HepG2 (cell line): ENCODE results near the gene DLEC1. TPM values are rescaled to one million over a fixed set of nuclear protein-coding genes. Genes with fewer than 3 reads are reported as not detected.

Experiments used
- ATAC-seq: fragments of 200-7000 bp; cut with Tn5 transposase; 3 replicates; pipeline ENCODE4 v1.9.1; 2020; ENCODE audit warnings: mild to moderate bottlenecking, moderate library complexity
- BruUV-seq: library from RNA; stranded (reverse); fragments of 400-500 nt; replicated peaks from 2 replicates; lab custom pipeline; 2021; lab: Mats Ljungman, UMichigan
- CTCF ChIA-PET: fragments of 300-600 bp; formaldehyde crosslinking; extraction: SDS; loops from one replicate; lab custom pipeline; 2021; ENCODE audit warnings: low total read pairs, inconsistent platforms, low intra/inter-chr PET ratio; lab: Yijun Ruan, JAX
- POLR2A ChIA-PET: fragments of 350-600 bp; sonication (Branson Sonifier 250); formaldehyde crosslinking; loops from one replicate; lab custom pipeline; 2020; ENCODE audit warnings: antibody characterized with exemption, inconsistent platforms; lab: Yijun Ruan, JAX
- DNase-seq: peaks from one replicate; pipeline ENCODE4 v3.0.0-alpha.2; 2015; ENCODE audit warnings: low spot score
- FAIRE-seq: peaks from 3 replicates; lab custom pipeline; 2011; peaks lifted over from hg19 to GRCh38; lab: Jason Lieb, UNC
- H2AFZ ChIP-seq: one replicate; pipeline ENCODE4 v1.6.1; 2011; ENCODE audit warnings: low read length, inconsistent platforms
- H3K27ac ChIP-seq: fragments of 300-600 bp; 3 replicates; pipeline ENCODE4 v1.8.0; 2011; ENCODE audit warnings: mixed run types, mild to moderate bottlenecking, mixed read lengths, low read length, inconsistent platforms; ENCODE audit not compliant: insufficient read depth; ENCODE audit errors: extremely low read length
- H3K27me3 ChIP-seq, 2 experiments: fragments of 200-600 bp in 1 of 2; 2 replicates in 1 of 2; 3 replicates in 1 of 2; pipeline versions ENCODE4 v1.6.0 to v1.8.0; 2011; ENCODE audit warnings: low read length in 2 of 2, mild to moderate bottlenecking in 2 of 2, moderate library complexity in 2 of 2, inconsistent platforms in 1 of 2; ENCODE audit not compliant: insufficient read depth in 2 of 2, control insufficient read depth in 1 of 2
- H3K36me3 ChIP-seq, 2 experiments: fragments of 200-600 bp in 1 of 2; replicated peaks in 1 of 2; 2 replicates in 1 of 2; 3 replicates in 1 of 2; pipeline versions ENCODE4 v1.5.1 to v1.8.0; 2011; ENCODE audit warnings: low read length in 2 of 2, inconsistent platforms in 1 of 2; ENCODE audit not compliant: insufficient read depth in 2 of 2, control insufficient read depth in 1 of 2
- H3K4me1 ChIP-seq: 2 replicates; pipeline ENCODE4 v1.5.1; 2012; ENCODE audit warnings: low read length, inconsistent platforms; ENCODE audit not compliant: insufficient read depth
- H3K4me2 ChIP-seq: 2 replicates; pipeline ENCODE4 v1.6.0; 2011; ENCODE audit warnings: low read depth, low read length, inconsistent platforms
- H3K4me3 ChIP-seq, 3 experiments: fragments of 200-600 bp in 1 of 3; sonication (generic), shearing (Covaris generic) in 1 of 3; replicated peaks in 1 of 3; 2 replicates each; pipeline ENCODE4 v1.5.1; 2011 to 2016; ENCODE audit warnings: low read length in 3 of 3, inconsistent platforms in 2 of 3, low read depth in 2 of 3, mild to moderate bottlenecking in 2 of 3, control low read depth in 1 of 3, mixed read lengths in 1 of 3; ENCODE audit not compliant: insufficient read depth in 1 of 3
- H3K79me2 ChIP-seq: one replicate; pipeline ENCODE4 v1.6.1; 2011; ENCODE audit warnings: low read length, inconsistent platforms; ENCODE audit not compliant: insufficient read depth
- H3K9ac ChIP-seq: 2 replicates; pipeline ENCODE4 v1.6.0; 2011; ENCODE audit warnings: mild to moderate bottlenecking, low read depth, low read length, inconsistent platforms; ENCODE audit not compliant: insufficient read depth
- H3K9me3 ChIP-seq: 2 replicates; pipeline ENCODE4 v1.5.1; 2012; ENCODE audit warnings: mild to moderate bottlenecking, low read length
- H4K20me1 ChIP-seq: 2 replicates; pipeline ENCODE4 v1.6.0; 2011; ENCODE audit warnings: inconsistent platforms, mild to moderate bottlenecking, low read length, moderate library complexity; ENCODE audit not compliant: insufficient read depth
- AKAP8 ChIP-seq: sonication (generic); formaldehyde crosslinking; IDR thresholded peaks from 2 replicates; pipeline ENCODE4 v1.5.1; 2020; ENCODE audit warnings: mild to moderate bottlenecking, missing genetic modification reagents
- CBX1 ChIP-seq: IDR thresholded peaks from one replicate; pipeline ENCODE4 v1.6.1; 2016; ENCODE audit warnings: antibody characterized with exemption, low read depth
- CREB3 ChIP-seq: sonication (generic); formaldehyde crosslinking; IDR thresholded peaks from 2 replicates; pipeline ENCODE4 v1.5.0; 2020; ENCODE audit warnings: missing genetic modification reagents
- DNMT3B ChIP-seq: conservative IDR thresholded peaks from 2 replicates; pipeline ENCODE4 v1.6.1; 2016; ENCODE audit warnings: missing biosample characterization, control low read depth
- HMG20A ChIP-seq: IDR thresholded peaks from 2 replicates; pipeline ENCODE4 v1.6.1; 2016; ENCODE audit warnings: borderline replicate concordance
- KDM5B ChIP-seq: sonication (generic); formaldehyde crosslinking; IDR thresholded peaks from 2 replicates; pipeline ENCODE4 v1.4.0; 2020; ENCODE audit warnings: missing genetic modification reagents, mild to moderate bottlenecking, borderline replicate concordance
- MEIS2 ChIP-seq: sonication (generic); formaldehyde crosslinking; IDR thresholded peaks from 2 replicates; pipeline ENCODE4 v1.9.0; 2021; ENCODE audit warnings: mild to moderate bottlenecking, missing genetic modification reagents
- PBX2 ChIP-seq: IDR thresholded peaks from 2 replicates; pipeline ENCODE4 v1.6.1; 2016; ENCODE audit warnings: control low read depth
- PHF21A ChIP-seq: sonication (generic); formaldehyde crosslinking; IDR thresholded peaks from 2 replicates; pipeline ENCODE4 v1.5.0; 2020; ENCODE audit warnings: mild to moderate bottlenecking, missing genetic modification reagents
- PLRG1 ChIP-seq: fragments of 450-650 bp; conservative IDR thresholded peaks from 2 replicates; pipeline ENCODE4 v1.6.1; 2016
- POLR2G ChIP-seq: fragments of 200-400 bp; formaldehyde crosslinking; IDR thresholded peaks from 2 replicates; pipeline ENCODE4 v1.6.1; 2018; ENCODE audit warnings: mild to moderate bottlenecking, low read depth, low read length, moderate library complexity
- RERE ChIP-seq: IDR thresholded peaks from 2 replicates; pipeline ENCODE4 v1.6.1; 2016; ENCODE audit warnings: low read depth, missing genetic modification reagents, missing compliant biosample characterization
- SIX4 ChIP-seq: sonication (generic); formaldehyde crosslinking; IDR thresholded peaks from 2 replicates; pipeline ENCODE4 v1.4.0; 2020; ENCODE audit warnings: missing genetic modification reagents
- TMF1 ChIP-seq: sonication (generic); formaldehyde crosslinking; IDR thresholded peaks from 2 replicates; pipeline ENCODE4 v1.8.1; 2022; ENCODE audit warnings: low read depth, missing genetic modification reagents
- ZFX ChIP-seq: sonication (generic); formaldehyde crosslinking; IDR thresholded peaks from 2 replicates; pipeline ENCODE4 v1.4.0; 2020; ENCODE audit warnings: mild to moderate bottlenecking, low read depth, missing genetic modification reagents, moderate library complexity
- ZNF329 ChIP-seq: sonication (generic); formaldehyde crosslinking; IDR thresholded peaks from 2 replicates; pipeline ENCODE4 v1.9.0; 2021; ENCODE audit warnings: low read depth, mild to moderate bottlenecking, missing genetic modification reagents
- ZNF547 ChIP-seq: sonication (generic); formaldehyde crosslinking; IDR thresholded peaks from 2 replicates; pipeline ENCODE4 v1.5.1; 2020; ENCODE audit warnings: mild to moderate bottlenecking, missing genetic modification reagents
- ZNF780A ChIP-seq: sonication (generic); formaldehyde crosslinking; IDR thresholded peaks from 2 replicates; pipeline ENCODE4 v1.8.0; 2022; ENCODE audit warnings: mild to moderate bottlenecking, missing genetic modification reagents, moderate library complexity
- ZSCAN30 ChIP-seq: sonication (generic); formaldehyde crosslinking; IDR thresholded peaks from 2 replicates; pipeline ENCODE4 v1.5.0; 2020; ENCODE audit warnings: mild to moderate bottlenecking, missing genetic modification reagents
- WGBS: methylation state at CpG from one replicate; pipeline ENCODE4 v1.1.6; 2017; ENCODE audit warnings: low lambda C conversion rate; 5-methylcytosine and 5-hydroxymethylcytosine counted together
- in situ Hi-C: cut with HindIII; loops from 2 replicates; pipeline ENCODE4 v1.10.0; 2017; ENCODE audit warnings: low pct_unique_long_range_greater_than_20kb; ENCODE audit not compliant: extremely low pct_ligation_motif_present
- intact Hi-C: fragments of 100-400 bp; cut with micrococcal nuclease; formaldehyde crosslinking; loops from one replicate; pipeline ENCODE4 v1.10.0; 2022; ENCODE audit not compliant: unreplicated experiment
- polyA plus RNA-seq, 8 experiments: library from polyadenylated mRNA; depleted of rRNA in 3 of 8; stranded (reverse) in 7 of 8; unstranded in 1 of 8; fragments of >200 nt; fragmentation: Illumina TruSeq in 4 of 8; extraction: Trizol in 4 of 8; gene quantifications; 2 replicates each; pipeline versions ENCODE4 v1.2.1 to v1.2.3, GENCODE V29; 2011 to 2016; ENCODE audit warnings: low read depth in 4 of 8, missing spikeins in 1 of 8, mixed read lengths in 1 of 8; ENCODE audit not compliant: insufficient read depth in 1 of 8
- total RNA-seq, 5 experiments: library from RNA; depleted of rRNA; stranded (reverse); fragments of >200 nt; fragmentation: Illumina TruSeq; extraction: Trizol; gene quantifications; 2 replicates each; pipeline ENCODE4 v1.2.3, GENCODE V29; 2016; ENCODE audit warnings: low read depth in 1 of 5

Gene DLEC1
- total and polyA plus RNA-seq, 2 of the 13 experiments (the other 11 are each of a cell fraction or from before 2014, with no cell fraction given), result 0.09 TPM; not detected in 1

- Histone ChIP-seq H3K4me3 (no peak overlapping the region), H2AFZ (no peak overlapping the region), H4K20me1 (peaks cover 8% of the 10 kb centered on the region; the same call in 1 of the 2 replicates), H3K9me3 (no peaks in the 10 kb centered on the region), H3K4me2 (no peak overlapping the region), H3K27ac (no peak overlapping the region), H3K79me2 (no peaks in the 10 kb centered on the region), H3K9ac (no peak overlapping the region), H3K27me3 (peaks cover 2 to 13% of the 10 kb centered on the region in 2 experiments; a peak in 2 of 5 replicates), H3K4me1 (peaks cover 12% of the 10 kb centered on the region; the same call in 1 of the 2 replicates), H3K36me3 (peaks cover 9 to 24% of the 10 kb centered on the region in 2 experiments; a peak in 4 of 5 replicates)
- peak; percentile 17 for ATAC-seq
- ChIA-PET CTCF (interaction anchor here (0.7 kb wide), 1 partner anchor 181 kb away, joined by 3 read pairs; no protein-coding TSS in a partner anchor), POLR2A (interaction anchor here (1.0 to 8.0 kb wide), 5 partner anchors 14 to 181 kb away, joined by 3 to 87 read pairs (median 25); partner anchors contain the start of genes ACAA1, MYD88 and OXSR1)
- in situ Hi-C loops (loop anchor here (10.0 kb wide), 1 partner anchor 158 kb away; no protein-coding TSS in a partner anchor), intact Hi-C loops (loop anchor here (2.0 kb wide), 1 partner anchor 16 kb away; no protein-coding TSS in a partner anchor)
- no peak for DNase-seq
- no peak for FAIRE-seq
- WGBS, result no CpG with 5 or more reads among the region's 10 CpGs
- no TSS peak for BruUV-seq
- TF ChIP-seq ZNF780A (CRISPR knock-in tag), result no peak
- no peak for TF ChIP-seq RERE (CRISPR knock-in tag)
- no peak; the same call in 1 of the 2 replicates for TF ChIP-seq POLR2G
- TF ChIP-seq AKAP8 (CRISPR knock-in tag), result 0 out of 2 replicates have a peak, but pooled peaks have one; percentile 40
- no peak for TF ChIP-seq SIX4
- no peak for TF ChIP-seq CBX1
- TF ChIP-seq PBX2 (CRISPR knock-in tag), result no peak
- no peak for TF ChIP-seq ZSCAN30 (CRISPR knock-in tag)
- no peak for TF ChIP-seq MEIS2
- TF ChIP-seq KDM5B (CRISPR knock-in tag), result no peak
- TF ChIP-seq PHF21A (CRISPR knock-in tag), result no peak
- TF ChIP-seq ZNF547 (CRISPR knock-in tag), result no peak
- no peak for TF ChIP-seq CREB3 (CRISPR knock-in tag)
- no peak for TF ChIP-seq PLRG1
- peak; percentile 7; the same call in 1 of the 2 replicates for TF ChIP-seq ZFX (CRISPR knock-in tag)
- TF ChIP-seq DNMT3B (CRISPR knock-in tag), result no peak
- no peak for TF ChIP-seq HMG20A
- no peak for TF ChIP-seq ZNF329 (CRISPR knock-in tag)
- TF ChIP-seq TMF1 (CRISPR knock-in tag), result no peak
These were observed 78.2 kb downstream of the DLEC1 start for GRCh38 chr3:38117163-38117716.
